ENCODE results near the gene ST3GAL3. TPM values are rescaled to one million over a fixed set of nuclear protein-coding genes. Genes with fewer than 3 reads are reported as not detected.

Gene ST3GAL3
- total and polyA plus RNA-seq, 10 of the 15 experiments (the other 5 are each of a cell fraction or from before 2014, with no cell fraction given) = 1.2 to 19.3 (median 11.0) TPM

GRCh38 chr1:43664369-43664768, 43.0 kb upstream of the ST3GAL3 start (continued):
- TF ChIP-seq REST (IDR thresholded peaks at IDR 0.05; ENCODE audit: low read depth, low read length) (no peak), PAX5 (IDR thresholded peaks at IDR 0.05; ENCODE audit: borderline replicate concordance, low read depth, low read length) (0 out of 2 replicates have a peak, but pooled peaks have one; percentile 20)

GRCh38 chr1:43666608-43667007, 40.7 kb upstream of the ST3GAL3 start:
- H4K20me1 ChIP-seq (ENCODE audit: control insufficient read depth, insufficient read depth) = no peaks in the 10 kb centered on the region
- TF ChIP-seq ZZZ3 (IDR thresholded peaks at IDR 0.05; ENCODE audit: control insufficient read depth, insufficient read length, low read depth) (no peak), RAD51 (IDR thresholded peaks at IDR 0.05) (no peak), NBN (IDR thresholded peaks at IDR 0.05) (no peak), RFX5 (IDR thresholded peaks at IDR 0.05; ENCODE audit: low read depth, low read length) (no peak), IRF4 (IDR thresholded peaks at IDR 0.05; ENCODE audit: low read depth, low read length) (no peak), SIX5 (IDR thresholded peaks at IDR 0.05; ENCODE audit: low read depth, low read length, severe bottlenecking) (no peak), REST (IDR thresholded peaks at IDR 0.05; ENCODE audit: low read depth, low read length) (no peak), BMI1 (IDR thresholded peaks at IDR 0.05; ENCODE audit: borderline replicate concordance) (no peak), IRF3 (IDR thresholded peaks at IDR 0.05) (no peak), CTCF (IDR thresholded peaks at IDR 0.05 in 2 of 3, conservative IDR thresholded peaks at IDR 0.05 in 1 of 3; ENCODE audit: control insufficient read depth in 2 of 3, extremely low read depth in 1 of 3, insufficient read depth in 1 of 3, low read depth in 3 of 3, low read length in 3 of 3) (no peak), STAT3 (IDR thresholded peaks at IDR 0.05; ENCODE audit: low read depth, low read length) (no peak), SMARCA5 (IDR thresholded peaks at IDR 0.05) (no peak)

More at GRCh38 chr1:43666608-43667007, 40.7 kb upstream of the ST3GAL3 start:
- H3K79me2 ChIP-seq (ENCODE audit: control insufficient read depth, insufficient read depth, low read length) = no peaks in the 10 kb centered on the region; the same call in 1 of the 2 replicates
- H3K9me3 ChIP-seq (replicated peaks; ENCODE audit: control insufficient read depth, insufficient read depth, low read length) = no peaks in the 10 kb centered on the region
- H3K4me2 ChIP-seq (ENCODE audit: control insufficient read depth, insufficient read depth) = no peak overlapping the region
- in situ Hi-C loops (cut with MboI) (no loop called here), intact Hi-C loops (cut with micrococcal nuclease; ENCODE audit: unreplicated experiment) (no loop called here)
- no TSS peak for BruUV-seq (replicated peaks)
- H3K27me3 ChIP-seq (replicated peaks in 1 of 2; ENCODE audit: control insufficient read depth in 2 of 2, insufficient read depth in 2 of 2, low read length in 1 of 2) = no peaks in the 10 kb centered on the region
- no peak overlapping the region for H3K9ac ChIP-seq (ENCODE audit: control insufficient read depth, insufficient read depth, low read length)
- POLR2A ChIA-PET = interaction anchor here (1.0 kb wide), 1 partner anchor 13 kb away, joined by 3 read pairs; no protein-coding TSS in a partner anchor
- SMC1A ChIA-PET (ENCODE audit: uncharacterized antibody, unreplicated experiment) = interaction anchor here (0.8 to 4.6 kb wide), 4 partner anchors 12 to 382 kb away, joined by 3 to 34 read pairs (median 4); partner anchors contain the start of gene KDM4A
- ATAC-seq (no peak), FAIRE-seq (no peak), DNase-seq (ENCODE audit: low read depth, low spot score) (no peak)
- RAD21 ChIA-PET (ENCODE audit: unreplicated experiment) = interaction anchor here (5.5 kb wide), 1 partner anchor 13 kb away, joined by 39 read pairs; no protein-coding TSS in a partner anchor
- no peak overlapping the region for H3K4me3 ChIP-seq
- CTCF ChIA-PET = interaction anchor here (0.9 to 4.6 kb wide), 3 partner anchors 14 to 269 kb away, joined by 3 to 58 read pairs (median 4); partner anchors contain the start of gene KDM4A
- peaks cover 37 to 62% of the 10 kb centered on the region in 2 experiments for H3K36me3 ChIP-seq (ENCODE audit: control insufficient read depth in 2 of 2, insufficient read depth in 2 of 2, low read length in 1 of 2)
- no peak overlapping the region for H3K27ac ChIP-seq (ENCODE audit: control insufficient read depth, insufficient read depth)
- no peak overlapping the region for H2AFZ ChIP-seq (ENCODE audit: control insufficient read depth, low read depth, low read length)
- H3K4me1 ChIP-seq (ENCODE audit: control insufficient read depth, insufficient read depth, low read length) = peaks cover 14% of the 10 kb centered on the region

All from GM12878 (cell line).